GM19099 (cell line): Measurements from ENCODE around the gene PLXNC1.

ENCODE experiments used
- POLR2A ChIP-seq: IDR thresholded peaks from 3 replicates; pipeline ENCODE4 v1.6.1; 2011; ENCODE audit warnings: low read depth; ENCODE audit not compliant: insufficient read length; ENCODE audit errors: extremely low read depth

Gene PLXNC1

DNA sequence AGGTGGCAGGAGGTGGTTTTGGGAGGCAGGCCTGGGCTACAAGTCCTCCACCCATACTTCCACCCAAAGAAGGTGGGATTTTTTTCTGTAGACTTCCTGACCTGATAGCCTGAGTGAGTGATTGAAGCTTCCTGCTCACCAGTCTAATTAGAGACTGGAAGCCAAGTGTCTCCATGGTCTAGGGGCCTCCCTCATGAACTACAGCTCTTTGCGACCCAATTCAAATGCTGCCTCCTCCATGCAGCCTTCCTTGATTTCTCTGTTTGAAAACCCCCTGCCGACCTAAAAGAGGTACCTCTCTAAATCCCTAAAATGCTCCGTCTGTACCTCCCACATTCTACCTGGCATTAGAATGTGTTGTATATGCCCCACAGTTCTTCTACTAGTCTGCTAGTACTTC is 124.9 kb downstream of the PLXNC1 start:
- no peak for TF ChIP-seq POLR2A

GRCh38 chr12:94276725-94277124 is 128.3 kb downstream of the PLXNC1 start:
- TF ChIP-seq POLR2A: no peak

DNA sequence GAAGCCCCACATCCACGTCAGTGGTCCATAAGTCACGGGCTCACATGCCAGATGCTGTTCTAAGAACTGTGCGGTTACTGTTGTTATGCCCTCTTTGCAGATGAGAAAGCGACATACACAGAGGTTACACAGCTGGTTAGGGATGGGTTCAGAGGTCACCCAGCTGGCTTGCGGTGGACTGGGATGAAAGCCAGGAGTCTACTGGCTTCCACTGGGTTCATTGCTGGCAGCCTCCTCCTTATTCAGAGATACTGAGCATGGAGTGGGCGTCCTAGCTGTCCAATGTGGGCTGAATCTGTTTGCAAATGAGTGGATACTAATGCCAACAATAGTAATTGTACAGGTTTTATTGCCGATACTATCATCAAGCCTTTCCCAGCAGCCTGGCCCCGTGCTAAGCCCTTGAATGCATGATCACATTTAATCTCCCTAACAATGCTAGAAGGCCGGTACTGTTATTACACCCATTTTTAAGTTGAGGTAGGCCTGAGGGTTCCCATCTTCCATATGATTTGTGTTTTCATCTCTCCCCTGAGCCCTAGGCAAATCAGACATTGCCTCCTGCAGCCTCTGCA is 129.1 kb downstream of the PLXNC1 start:
- no peak for TF ChIP-seq POLR2A

- TF ChIP-seq POLR2A: no peak
These were observed 131.7 kb downstream of the PLXNC1 start for GRCh38 chr12:94280063-94280462.

DNA sequence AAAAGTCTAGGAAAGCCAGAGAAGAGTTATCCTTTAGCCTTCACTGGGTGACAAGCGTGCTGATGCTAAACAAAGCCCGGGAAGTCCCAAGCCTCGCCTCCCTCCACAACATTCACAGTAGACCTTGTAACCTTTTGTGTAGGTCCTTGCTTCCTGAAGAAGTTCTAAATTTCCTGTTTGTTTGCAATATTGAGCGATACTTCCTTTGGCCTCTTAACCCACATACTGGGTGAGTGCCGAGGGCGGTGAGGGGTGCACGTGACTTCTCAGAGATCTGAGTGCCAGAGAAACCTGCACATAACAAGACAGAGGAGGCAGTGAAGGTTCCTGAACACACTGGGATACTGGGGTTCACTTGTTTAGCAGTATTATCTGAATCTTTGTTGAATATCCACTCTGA is 134.3 kb downstream of the PLXNC1 start:
- TF ChIP-seq POLR2A: no peak

DNA sequence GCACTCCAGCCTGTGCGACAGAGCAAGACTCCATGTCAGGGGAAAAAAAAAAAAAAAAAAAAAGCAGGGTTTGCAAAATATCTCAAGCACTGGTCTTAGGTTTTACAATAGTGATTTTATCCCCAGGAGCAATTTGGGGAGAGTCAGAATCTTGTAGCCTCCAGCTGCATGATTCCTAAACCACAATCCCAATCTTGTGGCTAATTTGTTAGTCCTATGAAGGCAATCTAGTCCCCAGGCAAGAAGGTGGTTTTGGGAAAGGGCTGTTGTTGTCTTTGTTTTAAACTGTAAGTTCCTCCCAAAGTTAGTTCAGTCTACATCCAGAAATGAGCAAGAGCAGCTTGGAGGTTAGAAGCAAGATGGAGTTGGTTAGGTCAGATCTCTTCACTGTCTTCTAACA is 135.7 kb downstream of the PLXNC1 start:
- TF ChIP-seq POLR2A: no peak

- no peak for TF ChIP-seq POLR2A
These were observed 136.5 kb downstream of the PLXNC1 start for GRCh38 chr12:94284859-94285258.

DNA sequence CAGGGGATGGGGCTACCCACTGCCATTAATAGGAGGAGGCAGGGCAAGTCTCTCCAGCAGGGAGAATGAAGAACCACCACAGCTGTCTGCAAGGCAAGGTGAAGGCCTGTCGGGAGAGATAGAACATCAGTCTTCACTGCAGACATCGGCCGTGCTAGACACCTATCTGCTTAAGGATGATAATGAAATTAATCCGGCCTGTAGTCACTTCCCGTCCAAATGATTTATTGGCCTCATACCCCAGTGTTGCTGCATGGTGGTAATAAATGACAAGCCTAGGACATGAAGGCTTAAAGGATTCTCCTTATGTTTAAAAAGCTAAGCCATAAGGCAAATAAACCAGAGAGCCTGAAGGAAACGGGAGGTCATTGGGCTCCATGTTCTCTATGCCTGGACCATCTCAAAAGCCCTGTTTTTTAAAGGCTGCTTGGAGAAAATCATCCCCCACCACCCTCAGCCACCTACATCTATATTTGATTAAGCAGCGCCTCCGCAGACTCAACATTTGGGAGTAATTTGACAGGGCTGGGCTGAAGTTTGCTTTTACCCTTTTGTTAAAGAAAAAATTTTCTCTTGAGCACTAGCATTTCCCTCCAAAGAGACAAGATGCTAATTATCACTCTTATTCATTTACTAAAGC is 137.7 kb downstream of the PLXNC1 start:
- TF ChIP-seq POLR2A: no peak

- TF ChIP-seq POLR2A: no peak
These were observed 138.3 kb downstream of the PLXNC1 start for GRCh38 chr12:94286583-94287244.

GRCh38 chr12:94287245-94287628 is 138.9 kb downstream of the PLXNC1 start:
- TF ChIP-seq POLR2A: no peak

DNA sequence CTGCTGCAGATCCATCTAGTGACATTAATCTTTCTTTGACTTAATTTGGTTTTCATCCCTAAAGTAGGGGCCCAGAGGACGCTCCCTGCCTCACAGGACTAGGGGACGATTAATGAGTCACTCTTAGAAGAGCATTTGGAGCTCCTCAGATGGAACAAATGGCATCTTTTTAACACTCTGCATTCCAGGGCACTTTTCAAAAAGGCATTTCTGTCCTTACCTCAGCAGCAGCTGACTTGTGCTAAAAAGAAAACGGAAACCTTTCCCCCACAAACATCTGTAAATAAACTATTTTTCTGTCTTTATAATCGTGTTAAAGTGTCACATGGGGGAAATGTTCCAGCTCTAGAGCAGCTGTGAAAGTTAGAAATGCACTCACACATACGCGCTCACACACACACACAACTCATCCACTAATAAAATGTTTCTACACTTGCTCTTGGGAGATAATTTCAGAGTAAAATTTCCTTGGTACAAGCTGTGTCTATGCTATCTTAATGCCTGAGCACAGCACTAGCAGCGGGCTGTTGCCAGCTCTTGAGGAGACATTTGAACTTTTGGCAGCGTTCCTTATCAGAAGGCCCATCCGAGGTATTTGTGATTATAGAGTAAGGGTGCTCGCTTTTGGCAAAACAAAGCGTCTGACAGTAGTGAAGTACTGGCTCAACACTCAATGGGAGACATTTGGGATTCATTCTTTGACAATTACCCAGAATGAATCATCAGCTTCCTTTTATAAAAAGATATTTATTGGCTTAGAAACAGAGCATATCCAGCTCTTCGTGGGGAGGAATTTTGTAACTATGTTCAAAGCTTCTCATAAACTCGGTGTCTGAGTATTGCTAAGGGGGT is 141.3 kb downstream of the PLXNC1 start:
- TF ChIP-seq POLR2A: no peak

DNA sequence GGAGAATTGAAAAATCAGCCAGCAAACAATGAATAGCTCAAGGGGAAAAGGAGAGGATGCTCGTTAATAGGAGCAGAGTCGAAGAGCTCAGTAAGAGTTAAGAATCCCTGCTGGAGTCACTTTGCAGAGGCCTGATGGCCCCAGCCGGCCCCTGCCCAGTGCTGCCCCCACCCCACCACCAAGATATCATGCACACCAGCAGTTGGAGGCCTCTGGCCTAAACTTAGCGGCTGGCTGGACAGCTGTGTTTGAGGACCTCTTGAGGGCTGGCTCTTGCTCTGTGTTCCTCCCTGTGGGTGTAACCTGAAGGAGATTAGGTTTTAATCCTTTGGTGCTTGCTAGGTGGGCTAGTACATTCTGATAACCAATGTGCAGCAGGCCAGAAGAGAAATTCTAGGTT is 142.0 kb downstream of the PLXNC1 start:
- no peak for TF ChIP-seq POLR2A

DNA sequence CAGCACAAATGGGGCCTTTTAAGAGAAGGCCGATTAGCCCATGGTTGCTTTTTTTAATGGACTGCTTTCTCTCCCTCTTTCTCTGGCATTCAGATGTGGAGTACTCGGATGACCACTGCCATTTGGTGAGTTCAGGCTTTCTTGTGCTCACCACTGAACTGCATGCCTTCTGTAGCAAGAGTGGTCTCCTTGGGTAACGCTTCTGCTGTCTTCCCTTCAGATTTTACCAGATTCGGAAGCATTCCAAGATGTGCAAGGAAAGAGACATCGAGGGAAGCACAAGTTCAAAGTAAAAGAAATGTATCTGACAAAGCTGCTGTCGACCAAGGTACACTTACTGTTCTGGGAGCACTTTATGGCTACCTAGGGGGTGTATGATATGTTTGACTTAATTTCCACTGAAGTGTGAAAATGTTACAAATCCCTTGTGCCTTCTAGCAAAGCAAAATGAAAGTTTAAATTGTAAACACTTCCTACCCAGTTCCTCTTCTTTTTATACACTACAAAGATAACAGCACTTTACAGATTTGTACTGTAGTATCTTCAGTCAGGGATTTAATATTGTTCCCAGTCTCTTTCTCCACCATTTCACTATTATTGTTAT is 148.8 kb downstream of the PLXNC1 start:
- TF ChIP-seq POLR2A: no peak

DNA sequence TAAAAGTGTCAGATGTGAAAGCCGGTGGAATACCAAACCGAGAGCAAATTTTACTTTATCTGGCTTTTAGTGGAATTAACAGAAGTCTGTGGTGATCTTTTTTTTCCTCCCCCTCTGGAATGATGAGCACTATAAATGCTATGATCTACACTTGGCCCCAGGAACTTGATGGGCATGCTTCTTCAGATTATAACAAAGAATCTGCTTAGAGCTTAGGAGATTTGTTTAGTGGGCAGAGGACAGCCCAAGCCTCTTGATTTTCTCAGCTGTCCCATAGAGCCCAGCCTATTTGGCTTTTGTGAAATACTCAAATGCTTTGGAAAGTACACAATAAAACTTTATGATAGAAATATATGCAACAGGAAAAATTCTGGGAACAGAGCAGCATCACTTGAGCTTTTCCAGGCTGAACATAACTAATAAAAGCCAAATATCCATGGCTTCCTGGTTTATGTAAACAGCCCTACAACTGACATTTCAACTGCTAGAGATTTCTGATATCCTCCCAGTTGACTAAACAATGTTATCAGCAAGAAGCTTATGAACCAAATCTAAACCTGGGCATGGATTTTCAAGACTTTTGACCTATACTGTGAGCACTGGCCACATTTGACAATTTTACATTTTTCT is 149.6 kb downstream of the PLXNC1 start:
- no peak for TF ChIP-seq POLR2A

DNA sequence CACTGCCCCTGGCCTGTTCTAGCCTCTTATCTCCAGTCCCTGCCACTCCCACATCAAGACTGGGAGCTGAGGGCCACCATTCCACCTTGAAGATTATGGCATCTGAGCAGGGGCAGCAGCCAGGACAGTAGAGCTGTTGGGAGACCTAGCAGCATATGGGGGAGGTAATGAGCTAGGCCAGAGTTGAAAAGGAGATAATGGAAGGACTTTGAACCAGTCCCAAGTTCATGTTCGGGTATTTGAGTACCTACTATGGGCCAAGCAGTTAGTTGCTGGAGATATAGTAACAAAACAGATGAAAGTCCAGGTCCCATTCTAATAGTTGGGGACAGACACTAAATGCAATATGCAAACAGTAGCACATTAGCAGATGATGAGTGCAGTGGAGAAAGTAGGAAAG is 151.5 kb downstream of the PLXNC1 start:
- TF ChIP-seq POLR2A: no peak
